Heart left ventricle (tissue), 16 donors: ENCODE data around the gene GPR33. TPM values are rescaled to one million over a fixed set of nuclear protein-coding genes. Genes with fewer than 3 reads are reported as not detected.

Experiments used
- ATAC-seq, 4 donors: fragments of 200-7000 bp; cut with Tn5 transposase; one replicate each; pipeline ENCODE4 v1.9.1; 2020 to 2022; ENCODE audit warnings: moderate library complexity in 4 of 4, mild to moderate bottlenecking in 3 of 4, moderate number of reproducible peaks in 1 of 4
- DNase-seq, 5 donors: peaks; one replicate each; pipeline ENCODE4 v3.0.0-alpha.2; 2020
- H3K27ac ChIP-seq, 12 donors: fragments of 200-600 bp; sonication (generic) in 4 of 12; one replicate each; pipeline versions ENCODE4 v1.5.0 to v1.8.0; 2016 to 2022; ENCODE audit warnings: mild to moderate bottlenecking in 2 of 12
- H3K27me3 ChIP-seq, 9 donors: fragments of 200-600 bp; sonication (generic) in 2 of 9; one replicate each; pipeline versions ENCODE4 v1.5.1 to v1.8.0; 2016 to 2022; ENCODE audit warnings: mild to moderate bottlenecking in 3 of 9
- H3K36me3 ChIP-seq, 9 donors: fragments of 200-600 bp; sonication (generic) in 2 of 9; one replicate each; pipeline versions ENCODE4 v1.5.0 to v1.8.0; 2018 to 2022; ENCODE audit warnings: mild to moderate bottlenecking in 2 of 9
- H3K4me1 ChIP-seq, 12 donors: fragments of 200-600 bp; sonication (generic) in 4 of 12; one replicate each; pipeline versions ENCODE4 v1.5.0 to v1.8.0; 2016 to 2022; ENCODE audit warnings: mild to moderate bottlenecking in 3 of 12
- H3K4me3 ChIP-seq, 12 donors: fragments of 200-600 bp; sonication (generic) in 4 of 12; one replicate each; pipeline versions ENCODE4 v1.5.0 to v1.8.0; 2017 to 2022; ENCODE audit warnings: mild to moderate bottlenecking in 9 of 12, moderate library complexity in 4 of 12
- H3K9me3 ChIP-seq, 12 donors: fragments of 200-600 bp; sonication (generic) in 4 of 12; one replicate each; pipeline versions ENCODE4 v1.5.0 to v1.8.0; 2016 to 2022; ENCODE audit warnings: mild to moderate bottlenecking in 1 of 12
- CTCF ChIP-seq, 12 donors: fragments of 200-600 bp; sonication (generic) in 4 of 12; IDR thresholded peaks; one replicate each; pipeline versions ENCODE4 v1.5.0 to v1.8.0; 2018 to 2022; ENCODE audit warnings: antibody characterized with exemption in 12 of 12, mild to moderate bottlenecking in 5 of 12
- POLR2A ChIP-seq, 2 donors: fragments of 450-650 bp; IDR thresholded peaks; one replicate each; pipeline ENCODE4 v1.6.1; 2017; ENCODE audit warnings: antibody characterized with exemption in 2 of 2, mild to moderate bottlenecking in 2 of 2, moderate library complexity in 2 of 2
- WGBS, 4 donors: extraction: QIAGEN DNeasy Blood & Tissue Kit in 2 of 4; methylation state at CpG; one replicate each; pipeline versions ENCODE4 v1.1.5 to v1.1.7; 2013 to 2018; 5-methylcytosine and 5-hydroxymethylcytosine counted together
- intact Hi-C, 10 donors: fragments of 100-400 bp; cut with DNase I; formaldehyde crosslinking; loops; one replicate each; pipeline versions ENCODE4 v1.11.1 to v1.14.2; 2022
- polyA plus RNA-seq, 2 donors: library from polyadenylated mRNA; stranded (reverse); fragments of 200-250 nt; gene quantifications; one replicate each; pipeline ENCODE4 v1.2.3, GENCODE V29; 2013
- total RNA-seq, 9 donors: library from RNA; depleted of rRNA in 2 of 9; stranded (reverse); fragments of >200 nt in 2 of 9; fragmentation: NEBNext Ultra II Directional in 3 of 9; extraction: Animal tissue kit (Norgen Biotek cat#: 25700) in 3 of 9; gene quantifications; one replicate each; pipeline versions ENCODE4 v1.1.0 to v1.2.4, GENCODE V29; 2016 to 2023
- donor health status: ischemic (EF 13 %, LVEDD 7.1; RV severe dilation, severe dysfunction).
- donor health status: healthy with polysubstance abuse.
- donor health status: DM: no; HTN: yes; CAD: no.
- donor health status: DM: no; HTN: no; CAD: no.
- donor health status: ischemic (EF 25% LVEDD 6.9; RV normal size, moderate dysfunction).
- donor health status: ischemic (EF 25% LVEDD 5.7; RV mildly dilated, moderate dysfunction).
- donor health status: healthy.
- donor health status: DM: yes; HTN: yes; CAD: no.
- donor health status: ischemic (EF 35%, LVEDD 5.7; RV mildly dilated, moderate dysfunction).
- donor health status: nonischemic (EF 11% LVEDD 7.7; RV severe dilation, severe dysfunction).
- donor health status: DM: yes; HTN: yes; CAD: no.
- donor health status: PGD.
- donor health status: ischemic (EF 29% LVEDD 5.4; RV normal size, mild dysfunction).
- donor health status: nonischemic (EF 23%, LVEDD 6.1; RV moderate dilation, normal function).

GPR33 gene
- total and polyA plus RNA-seq, 11 donors = not detected

GRCh38 chr14:31489691-31490090, 1.9 kb upstream of the GPR33 start:
- ATAC-seq (no peak), DNase-seq (no peak)
- no peak for TF ChIP-seq CTCF (IDR thresholded peaks at IDR 0.05)
- TF ChIP-seq POLR2A (IDR thresholded peaks at IDR 0.05) = no peak
- no peak overlapping the region for H3K27ac ChIP-seq
- no peaks in the 10 kb centered on the region for H3K36me3 ChIP-seq
- intact Hi-C loops = no loop called here
- no peaks in the 10 kb centered on the region for H3K9me3 ChIP-seq
- H3K4me3 ChIP-seq = no peak overlapping the region
- peaks cover 0 to 17% (median 0%) of the 10 kb centered on the region in 12 donors for H3K4me1 ChIP-seq
- no peaks in the 10 kb centered on the region for H3K27me3 ChIP-seq

GRCh38 chr14:31486764-31487163, 1.1 kb downstream of the GPR33 start:
- ATAC-seq = no peak
- H3K4me3 ChIP-seq = no peak overlapping the region
- no peak for DNase-seq
- intact Hi-C loops = no loop called here
- no peaks in the 10 kb centered on the region for H3K27me3 ChIP-seq
- WGBS, 4 donors = 85 to 96% (median 92%) methylated on average over 2 of the region's 2 CpGs
- H3K27ac ChIP-seq = no peak overlapping the region
- H3K4me1 ChIP-seq = peaks cover 0 to 17% (median 0%) of the 10 kb centered on the region in 12 donors
- H3K36me3 ChIP-seq = no peaks in the 10 kb centered on the region
- TF ChIP-seq POLR2A (IDR thresholded peaks at IDR 0.05) = no peak
- TF ChIP-seq CTCF (IDR thresholded peaks at IDR 0.05) = no peak
- H3K9me3 ChIP-seq = no peaks in the 10 kb centered on the region

GRCh38 chr14:31484754-31485153, 3.1 kb downstream of the GPR33 start:
- no peak for ATAC-seq
- 80 to 97% (median 85%) methylated on average over 3 of the region's 3 CpGs for WGBS, 4 donors

GRCh38 chr14:31480156-31480555, 7.7 kb downstream of the GPR33 start:
- WGBS, 4 donors = 71 to 92% (median 80%) methylated on average over 4 of the region's 4 CpGs
- intact Hi-C loops = no loop called here
- DNase-seq (no peak), ATAC-seq (no peak)
- no peak for TF ChIP-seq POLR2A (IDR thresholded peaks at IDR 0.05)
- TF ChIP-seq CTCF (IDR thresholded peaks at IDR 0.05) = no peak
- H3K27me3 ChIP-seq = no peaks in the 10 kb centered on the region
- H3K36me3 ChIP-seq = no peaks in the 10 kb centered on the region
- no peak overlapping the region for H3K4me3 ChIP-seq
- H3K4me1 ChIP-seq = peaks cover 0 to 13% (median 7%) of the 10 kb centered on the region in 12 donors
- no peaks in the 10 kb centered on the region for H3K9me3 ChIP-seq
- H3K27ac ChIP-seq = no peak overlapping the region

More at GRCh38 chr14:31484754-31485153, 3.1 kb downstream of the GPR33 start:
- TF ChIP-seq CTCF (IDR thresholded peaks at IDR 0.05) (no peak), POLR2A (IDR thresholded peaks at IDR 0.05) (no peak)
- no peaks in the 10 kb centered on the region for H3K27me3 ChIP-seq
- H3K4me1 ChIP-seq = peaks cover 0 to 11% (median 0%) of the 10 kb centered on the region in 12 donors
- no peak for DNase-seq
- H3K9me3 ChIP-seq = no peaks in the 10 kb centered on the region
- intact Hi-C loops = no loop called here
- H3K27ac ChIP-seq = no peak overlapping the region
- H3K36me3 ChIP-seq = no peaks in the 10 kb centered on the region
- H3K4me3 ChIP-seq = no peak overlapping the region
